Astrocyte of the hippocampus (primary cell): ENCODE data around the gene TTYH3.
"Not testable (repeated sequence)": the region's sequence is repeated elsewhere in the genome, so short reads cannot be mapped to it uniquely, and the experiment has no call there.

Experiments used
- DNase-seq: peaks from one replicate; pipeline ENCODE4 v3.0.0; 2011; ENCODE audit warnings: low read depth, low spot score

Gene TTYH3

GRCh38 chr7:2631946-2632732, at the start of gene TTYH3:
Gene TTYH3 (plus strand): TSS chr7:2631986. CDS start chr7:2632156, 170 bp downstream.
- no peak for DNase-seq

GRCh38 chr7:2582006-2582735, 49.6 kb upstream of the TTYH3 start:
- no peak for DNase-seq

GRCh38 chr7:2583798-2584580, 47.8 kb upstream of the TTYH3 start:
- DNase-seq: no peak

- DNase-seq: no peak
Measured at GRCh38 chr7:2585446-2585845, 46.3 kb upstream of the TTYH3 start.

GRCh38 chr7:2586326-2587020, 45.3 kb upstream of the TTYH3 start:
- no peak for DNase-seq

GRCh38 chr7:2587134-2587533, 44.7 kb upstream of the TTYH3 start:
- DNase-seq: no peak

GRCh38 chr7:2587778-2588177, 44.0 kb upstream of the TTYH3 start:
- no peak for DNase-seq

- DNase-seq: no peak
Measured at GRCh38 chr7:2589341-2589740, 42.4 kb upstream of the TTYH3 start.

GRCh38 chr7:2589941-2590340, 41.8 kb upstream of the TTYH3 start:
- DNase-seq: not testable (repeated sequence)

GRCh38 chr7:2592375-2592865, 39.4 kb upstream of the TTYH3 start:
- DNase-seq: no peak

- no peak for DNase-seq
Measured at GRCh38 chr7:2593036-2593727, 38.6 kb upstream of the TTYH3 start.

- no peak for DNase-seq
Measured at GRCh38 chr7:2594599-2594998, 37.2 kb upstream of the TTYH3 start.

GRCh38 chr7:2595258-2595860, 36.4 kb upstream of the TTYH3 start:
- DNase-seq: no peak

GRCh38 chr7:2596464-2597272, 35.1 kb upstream of the TTYH3 start:
- no peak for DNase-seq

GRCh38 chr7:2597273-2597640, 34.5 kb upstream of the TTYH3 start:
- DNase-seq: no peak

- DNase-seq: no peak
Measured at GRCh38 chr7:2598154-2598823, 33.5 kb upstream of the TTYH3 start.

GRCh38 chr7:2601065-2601464, 30.7 kb upstream of the TTYH3 start:
- DNase-seq: no peak

- DNase-seq: no peak
Measured at GRCh38 chr7:2601907-2602306, 29.9 kb upstream of the TTYH3 start.

GRCh38 chr7:2602406-2603043, 29.3 kb upstream of the TTYH3 start:
- DNase-seq: peak; percentile 17
